NCI-H187 (cell line): Measurements from ENCODE around the gene PPFIA2.

Source experiments
- DNase-seq, 2 experiments: peaks; one replicate each; lab custom pipeline; 2025; lab: John Stamatoyannopoulos, UW

The PPFIA2 gene

DNA sequence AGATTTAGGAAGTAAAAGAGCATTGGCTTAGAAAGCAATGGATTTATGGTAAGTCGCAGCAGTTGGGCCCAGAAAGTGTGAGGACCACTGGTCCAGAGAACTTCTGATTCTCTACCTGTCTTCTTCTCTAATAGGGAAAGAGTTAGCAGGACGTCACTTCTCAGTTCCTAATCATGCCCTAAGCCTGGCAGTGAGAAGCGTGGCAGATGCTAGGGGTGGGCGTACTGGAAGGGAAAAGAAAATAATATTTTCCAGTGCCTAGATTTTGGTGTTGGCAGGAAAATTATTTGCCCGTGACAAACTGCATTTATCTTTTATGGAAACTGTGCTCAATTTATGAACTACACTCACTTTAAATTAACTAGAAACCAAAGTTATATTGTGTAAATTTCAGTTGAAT lies 212.3 kb downstream of the PPFIA2 start:
- no peak for DNase-seq

DNA sequence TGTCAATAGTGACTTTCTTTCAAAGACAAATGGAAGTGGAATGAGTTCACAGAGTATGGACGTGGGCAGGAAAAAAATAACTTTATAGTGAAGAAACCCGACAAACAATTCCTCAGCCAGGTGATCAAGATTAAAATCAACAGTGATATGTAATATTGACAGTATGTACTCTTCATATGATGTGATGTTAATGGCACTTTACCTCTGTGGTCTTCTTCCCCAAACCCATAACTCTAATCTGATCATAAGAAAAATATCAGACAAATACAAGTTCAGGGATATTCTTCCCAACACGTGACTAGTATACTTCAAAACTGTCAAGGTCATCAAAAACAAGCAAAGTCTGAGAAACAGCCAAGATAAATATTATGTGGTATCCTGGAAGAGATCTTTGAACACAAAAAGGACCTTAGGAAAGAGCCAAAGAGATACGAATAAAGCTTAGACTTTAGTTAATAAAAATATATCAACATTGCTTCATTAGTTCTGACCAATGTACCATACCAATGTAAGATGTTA lies 215.5 kb downstream of the PPFIA2 start:
- no peak for DNase-seq

DNA sequence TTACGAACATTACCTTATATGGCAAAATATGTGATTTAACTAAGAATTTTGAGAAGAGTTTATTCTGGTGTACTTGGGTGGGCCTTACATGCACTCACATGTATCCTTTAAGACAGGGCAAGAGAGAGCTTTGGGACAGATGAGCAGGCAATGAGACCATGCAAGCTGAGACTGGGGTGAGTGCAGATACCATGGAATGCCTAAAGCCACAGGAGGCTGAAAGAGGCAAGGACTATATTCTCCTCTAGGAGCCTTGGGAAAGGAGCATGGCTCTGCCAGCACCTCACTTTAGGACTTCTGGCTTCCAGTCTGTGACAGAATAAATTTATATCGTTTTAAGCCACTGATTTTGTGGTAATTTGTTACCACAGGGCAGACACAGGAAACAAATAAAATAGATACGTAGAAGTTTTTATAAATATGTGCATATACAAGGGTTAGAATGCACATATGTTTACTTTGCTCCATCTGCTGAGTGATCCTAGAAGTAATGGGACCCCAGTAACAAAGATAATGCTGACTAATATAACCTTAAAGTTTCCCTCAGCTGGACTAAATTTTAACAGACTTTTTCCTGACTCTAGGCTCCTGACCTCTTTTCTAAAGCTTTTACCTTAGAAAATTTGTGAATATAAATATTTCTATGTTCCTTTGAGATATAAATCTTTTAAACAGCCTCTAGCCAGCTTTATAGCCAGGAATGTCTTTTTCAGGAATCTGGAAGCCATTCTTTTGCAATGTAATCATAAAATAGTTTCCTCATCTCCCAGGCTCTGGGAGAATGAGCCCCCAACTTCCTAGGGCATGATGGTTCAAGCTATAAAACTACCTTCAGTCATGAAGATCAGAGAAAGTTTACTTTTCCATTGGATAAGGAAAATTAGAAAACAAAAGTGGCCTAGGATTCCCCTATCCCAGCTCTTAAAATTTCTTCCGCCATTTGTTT lies 216.8 kb downstream of the PPFIA2 start:
- no peak for DNase-seq

DNA sequence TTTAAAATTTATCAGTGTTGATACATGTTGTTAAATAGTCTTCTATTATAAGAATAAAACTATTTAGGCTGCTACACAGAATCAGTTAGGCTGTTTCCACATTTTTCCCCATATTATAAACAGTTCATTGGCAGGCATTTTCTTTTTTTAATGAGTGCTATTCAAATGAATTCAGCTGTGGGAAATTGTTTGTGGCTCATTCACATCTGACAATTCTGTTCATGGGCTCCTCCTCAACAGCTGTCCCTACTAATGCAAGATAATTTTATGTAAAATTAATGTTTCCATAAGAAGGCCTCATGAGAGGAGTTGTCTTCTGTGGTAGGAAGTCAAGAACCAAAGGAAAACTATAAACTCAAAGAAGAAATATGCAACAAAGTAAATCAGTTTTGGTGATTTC lies 218.0 kb downstream of the PPFIA2 start:
- no peak for DNase-seq

DNA sequence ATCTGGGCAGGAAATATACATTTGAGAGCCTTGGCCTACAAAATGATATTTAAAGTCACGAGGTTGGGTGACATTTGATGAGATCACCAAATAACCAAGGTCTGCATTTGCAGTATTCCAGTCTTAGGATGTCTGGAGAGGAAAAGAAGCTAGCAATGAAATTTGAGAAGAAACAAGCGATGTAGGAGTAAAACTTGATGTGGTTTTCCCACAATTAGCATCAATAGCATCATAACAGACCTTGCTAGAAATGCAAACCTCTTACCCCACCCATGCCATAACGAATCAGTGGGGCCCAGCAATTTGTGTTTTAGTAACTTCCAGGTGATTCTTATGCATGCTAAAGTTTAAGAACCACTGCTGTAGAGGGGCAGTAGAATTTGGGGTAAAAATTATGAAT lies 219.9 kb downstream of the PPFIA2 start:
- DNase-seq, result no peak

DNA sequence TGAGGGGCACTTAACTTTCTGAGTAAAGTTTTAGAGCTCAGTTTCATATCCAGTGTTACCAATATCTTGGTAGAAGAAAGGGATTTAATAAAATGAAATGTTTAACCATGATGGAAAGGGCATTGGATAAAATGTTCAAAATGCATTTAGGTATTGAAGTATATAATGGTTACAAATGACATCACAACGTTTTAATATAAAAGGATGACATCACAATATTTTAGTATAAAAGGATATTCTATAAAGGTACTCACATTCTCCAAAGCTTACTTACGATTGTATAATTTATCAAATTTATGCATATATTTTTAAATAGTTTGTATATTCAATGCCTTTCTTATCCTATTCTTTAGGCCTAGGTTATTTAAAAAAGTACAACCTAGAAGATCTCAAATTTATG lies 226.1 kb downstream of the PPFIA2 start:
- DNase-seq, result no peak

DNA sequence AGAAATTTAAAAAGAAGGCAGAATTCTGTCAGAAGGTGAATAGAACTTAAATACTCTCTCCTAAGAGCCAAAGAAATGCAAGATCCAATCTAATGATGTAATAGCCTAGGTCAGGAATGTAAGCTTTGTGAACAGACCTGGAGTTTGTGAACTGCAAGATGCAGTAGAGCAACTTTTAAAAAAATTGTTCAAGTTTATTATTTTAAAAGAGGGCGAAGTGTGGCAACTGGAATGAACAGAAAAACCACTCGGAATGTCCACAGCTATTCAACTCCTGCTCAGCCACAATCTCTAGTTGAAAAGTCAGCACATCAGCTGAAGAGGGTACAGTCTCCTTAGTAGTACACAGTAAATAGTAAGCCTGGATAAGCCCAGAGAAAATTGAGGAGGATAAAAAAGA lies 228.8 kb downstream of the PPFIA2 start:
- DNase-seq, result no peak

DNA sequence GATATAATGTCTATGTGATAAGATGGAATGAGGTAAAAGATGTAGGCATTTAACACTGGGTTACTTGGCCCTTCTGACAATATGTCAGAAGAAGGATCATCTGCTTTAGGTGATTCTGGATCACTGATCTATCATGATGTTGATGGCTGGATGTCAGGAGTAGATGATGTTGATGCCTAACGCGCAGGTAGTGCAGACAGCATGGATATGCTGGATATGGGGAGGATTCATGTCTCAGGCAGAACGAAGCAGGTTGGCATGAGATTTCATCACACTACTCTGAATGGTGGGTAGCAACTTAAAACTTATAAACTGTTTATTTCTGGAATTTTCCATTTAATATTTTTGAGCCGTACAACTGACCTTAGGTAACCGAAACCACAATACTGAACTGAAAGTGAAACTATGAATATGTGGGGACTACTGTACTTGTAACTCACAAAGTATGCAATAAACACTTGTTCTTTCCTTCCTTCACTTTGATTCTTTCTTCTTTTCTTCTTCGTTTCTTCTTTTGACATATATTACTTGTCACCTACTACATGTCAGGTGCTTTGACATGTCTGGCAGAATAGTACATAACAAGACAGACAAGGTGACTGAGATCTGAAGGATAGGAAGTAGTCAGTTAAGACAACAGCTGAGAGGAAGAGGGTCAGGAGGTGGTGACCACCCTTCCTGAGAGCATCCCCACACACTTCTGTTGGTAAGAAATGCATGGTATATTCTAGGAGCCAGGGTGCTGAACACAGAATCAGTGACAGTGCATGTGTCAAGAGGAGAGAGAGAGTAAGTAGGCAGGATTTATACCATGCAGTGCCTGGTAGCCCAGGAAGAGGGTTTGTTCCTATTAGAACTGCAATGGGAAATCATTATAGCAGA lies 238.8 kb downstream of the PPFIA2 start:
- no peak for DNase-seq

DNA sequence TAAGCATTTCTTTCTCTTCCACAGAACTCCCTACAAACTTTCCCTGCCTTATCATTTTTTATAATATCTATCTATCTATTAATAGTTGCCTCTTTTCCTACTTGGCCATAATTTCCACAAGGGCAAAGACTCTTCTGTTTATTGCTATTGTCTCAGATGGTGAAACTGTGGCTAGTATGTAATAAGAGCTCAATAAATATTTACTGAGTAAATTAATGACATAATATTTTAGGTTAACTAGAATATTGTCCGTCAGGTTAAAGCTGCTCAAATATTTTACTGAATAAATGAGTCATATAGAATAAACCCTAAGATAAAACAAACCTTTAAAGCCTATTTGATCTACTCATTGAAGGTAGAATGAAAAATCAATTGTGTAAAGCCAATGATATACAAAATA lies 240.5 kb downstream of the PPFIA2 start:
- no peak for DNase-seq

DNA sequence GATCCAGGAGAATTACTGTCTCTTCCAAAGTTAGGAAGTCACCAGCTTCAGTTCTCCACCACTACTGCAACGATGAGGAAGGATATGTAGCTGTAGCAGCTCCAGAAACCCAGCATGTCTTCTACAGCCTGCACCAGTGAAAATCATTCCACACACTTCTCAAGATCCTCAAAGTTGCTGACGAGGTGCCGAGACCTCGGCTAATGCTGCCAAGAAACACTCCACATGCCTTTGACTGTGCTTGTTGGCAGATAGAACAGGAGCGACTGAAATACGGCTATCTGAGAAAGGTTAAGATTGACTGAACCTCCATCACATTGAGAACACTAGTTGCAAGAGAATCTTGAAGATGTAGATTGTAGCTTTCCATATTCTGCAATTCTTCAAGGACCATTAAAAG lies 241.9 kb downstream of the PPFIA2 start:
- no peak for DNase-seq

DNA sequence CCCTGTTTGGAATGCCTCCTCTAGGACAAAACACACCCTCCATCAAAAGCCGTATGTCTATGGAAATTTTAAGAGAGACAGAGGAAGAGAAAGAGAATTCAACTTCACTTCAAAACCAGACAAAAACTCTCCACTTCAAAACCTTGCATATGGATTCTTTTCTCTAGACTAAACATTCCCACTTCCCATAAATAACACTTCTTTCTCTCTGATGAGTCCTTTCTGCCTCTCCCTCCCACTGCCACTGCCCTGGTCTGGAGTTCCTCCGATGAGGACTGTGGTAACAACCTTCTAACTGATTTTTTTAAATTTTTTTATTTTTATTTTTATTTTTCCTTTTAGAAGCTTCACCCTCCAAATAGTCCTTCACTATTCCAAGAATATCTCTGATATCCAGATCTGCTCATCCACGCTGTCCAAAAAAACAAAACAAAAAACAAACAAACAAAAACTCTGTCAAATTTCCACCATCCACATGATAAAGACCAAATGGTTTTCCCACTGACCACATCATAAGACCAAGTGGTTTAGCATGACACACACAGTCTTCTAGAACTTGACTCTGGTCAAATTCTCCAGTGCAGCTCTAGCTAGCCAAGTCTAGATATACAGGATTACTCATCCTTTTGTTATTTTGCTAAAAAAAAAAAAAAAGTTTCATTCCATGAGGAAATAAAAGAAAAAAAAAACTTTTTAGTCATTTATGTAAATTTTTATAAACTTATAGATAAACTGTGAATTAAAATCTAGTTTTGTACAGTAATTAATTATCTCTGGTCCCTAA lies 256.0 kb downstream of the PPFIA2 start:
- no peak for DNase-seq

DNA sequence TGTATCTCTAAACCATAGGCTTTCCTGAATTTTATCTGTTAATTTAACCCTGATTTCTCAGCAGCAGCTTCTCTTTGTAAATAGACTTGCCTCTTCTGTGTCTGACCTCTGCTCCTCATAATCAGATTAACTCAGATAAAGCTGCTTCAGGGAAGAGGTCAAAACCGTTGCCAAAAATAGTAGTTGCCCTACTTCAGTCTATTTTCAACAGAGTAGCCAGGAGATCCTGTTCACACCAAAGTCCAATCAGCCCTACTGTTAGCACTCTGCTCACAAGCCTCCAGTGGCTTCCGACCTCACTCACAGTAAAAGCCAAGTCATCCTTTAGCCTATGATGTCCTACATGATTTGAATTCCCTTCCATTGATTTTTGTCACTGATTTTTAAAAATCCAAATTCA lies 258.4 kb downstream of the PPFIA2 start:
- DNase-seq, result no peak

DNA sequence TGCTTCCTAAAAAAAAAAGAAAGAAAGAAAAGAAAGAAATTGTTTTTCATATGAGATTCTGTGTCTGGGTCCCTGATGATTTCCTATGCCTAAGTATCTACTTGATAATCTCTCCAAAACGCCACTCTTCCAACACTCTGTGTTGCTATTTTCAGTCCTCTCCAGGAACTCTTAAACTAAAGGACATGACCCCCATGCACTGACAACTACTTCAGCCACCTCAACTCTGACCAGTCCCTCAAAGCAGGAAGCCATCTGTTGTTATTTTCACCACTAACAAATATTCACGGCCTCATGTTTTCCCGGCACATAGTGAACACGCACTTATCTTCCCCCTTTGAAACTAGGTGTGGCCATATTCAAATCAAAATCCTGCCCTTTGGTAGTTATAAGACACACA lies 259.3 kb downstream of the PPFIA2 start:
- DNase-seq, result no peak

DNA sequence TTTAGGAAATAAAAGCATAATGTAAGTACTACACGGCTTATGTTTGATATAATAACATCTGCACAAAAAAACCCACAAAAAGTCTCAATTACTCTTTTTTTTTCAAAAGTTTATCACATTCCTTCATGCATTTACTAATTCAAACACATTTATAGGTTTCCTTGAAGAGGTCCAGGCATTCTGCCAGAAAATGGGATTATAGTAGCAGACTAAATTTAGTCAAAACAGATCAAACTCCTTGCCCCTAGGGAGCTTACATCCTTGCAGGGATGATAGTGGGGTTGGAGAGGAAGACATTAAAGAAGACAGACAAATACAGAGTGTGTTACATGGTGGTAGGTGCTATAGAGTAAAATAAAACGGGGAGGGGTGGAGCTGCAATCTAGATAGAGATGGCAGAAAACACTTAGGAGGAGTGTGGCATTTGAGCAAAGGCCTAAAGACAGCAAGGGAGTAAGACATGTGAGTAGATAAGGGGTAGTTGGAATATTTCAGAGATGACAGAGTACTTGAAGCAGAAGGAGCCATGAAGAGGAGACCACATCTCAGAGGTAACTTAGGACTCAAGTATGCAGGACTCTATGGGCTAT lies 266.9 kb downstream of the PPFIA2 start:
- no peak for DNase-seq

DNA sequence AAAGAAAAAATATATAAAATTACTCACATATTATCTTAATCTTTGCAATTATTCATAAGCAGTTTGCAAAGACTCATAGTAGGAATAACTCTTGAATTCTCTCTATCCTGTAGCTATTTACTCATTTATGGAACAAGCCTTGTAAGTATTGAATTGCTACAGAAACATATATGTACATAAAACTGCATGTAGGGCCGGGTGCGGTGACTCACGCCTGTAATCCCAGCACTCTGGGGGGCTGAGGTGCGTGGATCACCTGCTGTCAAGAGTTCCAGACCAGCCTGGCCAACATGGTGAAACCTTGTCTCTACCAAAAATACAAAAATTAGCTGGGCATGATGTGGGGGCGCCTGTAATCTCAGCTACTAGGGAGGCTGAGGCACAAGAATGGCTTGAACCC lies 286.2 kb downstream of the PPFIA2 start:
- DNase-seq, result no peak

DNA sequence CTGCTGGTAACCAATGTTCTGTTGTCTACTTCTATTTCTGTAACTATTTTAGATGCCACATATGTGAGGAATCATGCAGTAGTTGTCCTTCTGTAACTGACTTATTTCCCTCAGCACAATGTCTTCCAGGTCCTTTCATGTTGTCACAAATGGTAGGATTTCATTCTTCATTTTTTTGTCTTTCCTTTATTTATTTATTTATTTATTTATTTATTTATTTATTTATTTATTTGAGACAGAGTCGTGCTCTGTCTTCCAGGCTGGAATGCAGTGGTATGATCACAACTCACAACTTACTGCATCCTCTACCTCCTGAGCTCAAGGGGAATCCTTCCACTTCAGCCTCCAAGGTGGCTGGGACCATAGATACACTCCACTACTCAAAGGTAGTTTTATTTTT lies 288.2 kb downstream of the PPFIA2 start:
- DNase-seq, result no peak

DNA sequence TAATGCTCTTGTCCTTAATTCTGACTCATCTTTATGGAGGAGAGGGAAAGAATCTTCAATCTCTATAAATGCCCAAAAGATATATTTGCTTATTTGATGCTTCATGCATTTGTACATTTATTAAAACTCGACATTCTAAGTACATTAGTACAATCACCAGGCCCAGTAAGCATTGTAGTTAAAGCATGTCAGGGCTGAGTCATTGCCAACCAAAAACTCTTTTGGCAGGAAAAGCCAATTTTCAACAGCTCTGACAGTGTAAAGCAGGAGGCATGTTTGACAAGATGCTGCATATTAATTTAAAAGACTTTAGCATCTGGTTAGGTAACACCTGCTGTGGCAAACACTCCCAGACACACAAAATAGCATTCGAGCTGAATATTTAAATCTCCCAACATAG lies 290.9 kb downstream of the PPFIA2 start:
- no peak for DNase-seq

DNA sequence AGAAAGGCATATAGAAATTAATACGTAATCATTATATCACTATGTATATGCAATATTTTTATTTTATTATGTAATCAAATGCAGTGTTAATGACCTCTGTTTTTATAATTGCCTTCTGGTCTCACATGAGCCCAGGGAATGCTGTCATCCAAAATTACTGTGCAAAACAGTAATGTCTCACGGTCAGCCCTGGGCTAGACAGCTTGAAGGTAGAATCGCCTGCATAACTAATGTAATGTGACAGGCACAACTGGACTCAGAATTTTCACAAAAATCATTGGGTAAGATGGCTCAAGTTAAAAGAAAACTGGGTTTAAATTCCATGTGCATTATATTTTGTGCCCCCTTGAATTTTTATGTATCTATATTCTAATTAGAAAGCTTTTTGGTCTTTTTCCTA lies 293.3 kb downstream of the PPFIA2 start:
- DNase-seq, result no peak

DNA sequence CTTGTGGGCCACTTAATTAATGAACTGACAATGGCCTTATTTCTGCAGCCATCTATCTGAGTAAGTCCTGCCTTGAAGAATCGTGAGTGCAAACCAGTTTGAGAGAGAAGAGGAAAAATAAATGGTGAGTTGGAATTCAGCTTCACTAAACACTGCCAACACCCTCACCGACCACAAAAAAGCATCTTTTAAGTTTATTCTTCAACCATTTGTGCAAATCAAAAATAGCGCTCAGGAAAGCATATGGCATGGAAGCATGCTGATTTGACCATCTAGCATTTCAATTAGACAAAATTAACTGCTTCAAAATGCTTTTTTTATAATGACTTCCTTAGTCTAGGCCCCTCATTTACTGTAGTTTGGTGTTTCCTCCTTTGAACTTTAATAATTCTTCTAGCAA lies 294.0 kb downstream of the PPFIA2 start:
- DNase-seq, result no peak

DNA sequence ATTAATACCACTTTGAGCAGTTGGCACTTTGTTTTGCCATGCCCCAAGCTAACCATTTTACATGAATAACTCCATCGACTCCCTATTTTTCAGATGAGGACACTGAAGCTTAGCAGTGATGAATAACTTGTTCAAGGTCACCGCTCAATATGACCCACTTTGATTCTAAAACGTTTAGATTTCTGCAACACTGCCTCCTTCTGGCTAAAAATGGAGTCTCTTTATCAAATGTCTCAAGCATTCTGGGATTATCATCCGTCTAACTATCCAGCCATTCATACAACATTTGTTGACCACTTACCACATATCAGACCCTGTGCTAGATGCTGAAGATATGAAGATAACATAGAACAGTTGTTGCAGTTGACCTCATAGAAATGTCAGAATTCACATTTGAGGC lies 298.0 kb downstream of the PPFIA2 start:
- no peak for DNase-seq

DNA sequence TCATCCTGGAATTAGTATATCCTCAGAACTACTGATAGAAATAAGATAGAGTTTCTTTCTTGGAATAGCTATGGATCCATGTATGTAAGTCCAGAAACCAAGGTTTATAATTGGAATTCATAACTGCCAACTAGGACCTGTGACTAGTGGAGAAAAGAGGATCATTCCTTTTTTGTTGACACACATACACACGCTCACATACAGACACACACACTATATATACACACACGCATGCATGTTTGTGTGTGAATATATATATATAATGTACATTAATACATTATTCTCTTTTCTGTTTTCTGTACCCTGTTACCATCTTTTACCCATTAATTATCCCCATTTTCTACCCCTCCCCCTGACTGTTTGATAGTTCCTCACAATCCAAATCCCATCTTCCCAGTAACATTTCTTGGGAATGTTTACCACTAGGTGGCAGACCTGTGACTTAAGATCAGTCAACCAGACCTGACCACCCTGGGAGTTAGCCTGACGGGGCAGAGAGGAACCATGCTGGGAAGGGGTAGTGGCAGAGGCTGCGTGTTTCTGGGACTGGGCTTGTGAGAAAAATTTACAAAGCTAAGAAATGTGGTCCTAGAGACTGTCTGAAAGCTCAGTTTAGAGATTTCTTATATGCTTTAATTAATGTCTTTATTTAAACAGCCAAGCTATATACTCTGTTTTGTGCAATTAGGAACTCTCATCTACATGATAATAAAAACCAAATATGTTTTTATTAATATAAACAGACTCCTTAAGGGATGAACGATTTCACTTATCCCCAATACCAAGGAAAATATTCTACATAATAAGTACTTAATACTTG lies 308.0 kb downstream of the PPFIA2 start:
- no peak for DNase-seq
